ENCODE data around the gene ROM1. TPM values are rescaled to one million over a fixed set of nuclear protein-coding genes. Genes with fewer than 3 reads are reported as not detected.

ROM1 gene
- total RNA-seq, 2 experiments from 2014 or later: 1.3 to 2.0 TPM

- Mint-ChIP-seq H3K9me3 (ENCODE audit: insufficient read depth) (no peaks in the 10 kb centered on the region), H3K36me3 (ENCODE audit: low read depth) (peaks cover 75% of the 10 kb centered on the region), H3K27ac (peak overlapping the region; percentile 88), H3K4me3 (peak overlapping the region; percentile 89), H3K4me1 (ENCODE audit: low read depth) (peaks cover 54% of the 10 kb centered on the region), H3K27me3 (ENCODE audit: low read depth) (no peaks in the 10 kb centered on the region)
- CTCF ChIA-PET: interaction anchor here (1.0 to 3.1 kb wide), 12 partner anchors 9 to 176 kb away, joined by 3 to 51 read pairs (median 4); partner anchors contain the start of genes B3GAT3, C11orf98, CSKMT and EML3
- no peak for DNase-seq
- POLR2A ChIA-PET: interaction anchor here (0.6 to 4.4 kb wide), 13 partner anchors 9 to 280 kb away, joined by 3 to 69 read pairs (median 3); partner anchors contain the start of genes B3GAT3, C11orf98, CSKMT and EEF1G
- peak; percentile 15 for ATAC-seq
Observed at GRCh38 chr11:62601122-62601371, 12.0 kb upstream of the ROM1 start.

GRCh38 chr11:62601372-62602140 lies 11.5 kb upstream of the ROM1 start, which contains the start of gene MTA2:
TSS of gene MTA2 (minus strand) at chr11:62601865. CDS start at chr11:62601450, 415 bp downstream.
- DNase-seq (peak; percentile 100), ATAC-seq (peak; percentile 88)
- peak within 1 kb of the TSS; percentile 89 for H3K4me3 Mint-ChIP-seq
- peaks cover 75% of the 10 kb centered on the region for H3K36me3 Mint-ChIP-seq (ENCODE audit: low read depth)
- no peaks in the 10 kb centered on the region for H3K27me3 Mint-ChIP-seq (ENCODE audit: low read depth)
- ChIA-PET POLR2A (interaction anchor here (0.5 to 4.4 kb wide), 12 partner anchors 9 to 239 kb away, joined by 3 to 69 read pairs (median 5); partner anchors contain the start of genes C11orf98, CSKMT, EEF1G and HNRNPUL2), CTCF (interaction anchor here (0.7 to 3.1 kb wide), 16 partner anchors 10 to 206 kb away, joined by 3 to 51 read pairs (median 4); partner anchors contain the start of genes B3GAT3, EML3, HNRNPUL2 and ROM1)
- no peaks in the 10 kb centered on the region for H3K9me3 Mint-ChIP-seq (ENCODE audit: insufficient read depth)
- peaks cover 52% of the 10 kb centered on the region for H3K4me1 Mint-ChIP-seq (ENCODE audit: low read depth)
- H3K27ac Mint-ChIP-seq: peak within 1 kb of the TSS; percentile 88

- Mint-ChIP-seq H3K9me3 (ENCODE audit: insufficient read depth) (no peaks in the 10 kb centered on the region), H3K4me3 (peak overlapping the region; percentile 89), H3K4me1 (ENCODE audit: low read depth) (peaks cover 49% of the 10 kb centered on the region), H3K27ac (peak overlapping the region; percentile 88), H3K36me3 (ENCODE audit: low read depth) (peaks cover 72% of the 10 kb centered on the region), H3K27me3 (ENCODE audit: low read depth) (no peaks in the 10 kb centered on the region)
- CTCF ChIA-PET: interaction anchor here (0.7 to 3.1 kb wide), 15 partner anchors 9 to 207 kb away, joined by 3 to 51 read pairs (median 4); partner anchors contain the start of genes B3GAT3, EML3, HNRNPUL2 and ROM1
- DNase-seq: peak; percentile 35
- ATAC-seq: no peak
- POLR2A ChIA-PET: interaction anchor here (0.9 to 4.4 kb wide), 12 partner anchors 8 to 239 kb away, joined by 3 to 69 read pairs (median 6); partner anchors contain the start of genes C11orf98, CSKMT, EEF1G and HNRNPUL2
Observed at GRCh38 chr11:62602141-62603071, 10.7 kb upstream of the ROM1 start.

- ATAC-seq: no peak
Observed at GRCh38 chr11:62603072-62603408, 10.0 kb upstream of the ROM1 start.

GRCh38 chr11:62603776-62604299 lies 9.2 kb upstream of the ROM1 start:
- peaks cover 69% of the 10 kb centered on the region for H3K36me3 Mint-ChIP-seq (ENCODE audit: low read depth)
- ChIA-PET CTCF (interaction anchor here (1.0 to 1.9 kb wide), 3 partner anchors 11 to 15 kb away, joined by 3 to 6 read pairs (median 4); partner anchors contain the start of gene TUT1), POLR2A (interaction anchor here (1.0 to 4.3 kb wide), 3 partner anchors 12 to 238 kb away, joined by 3 to 23 read pairs (median 6); partner anchors contain the start of genes C11orf98, CSKMT and TUT1)
- no peaks in the 10 kb centered on the region for H3K27me3 Mint-ChIP-seq (ENCODE audit: low read depth)
- peak overlapping the region; percentile 37 for H3K27ac Mint-ChIP-seq
- H3K9me3 Mint-ChIP-seq (ENCODE audit: insufficient read depth): no peaks in the 10 kb centered on the region
- H3K4me3 Mint-ChIP-seq: peak overlapping the region; percentile 34
- no peak for ATAC-seq
- no peak for DNase-seq
- peaks cover 48% of the 10 kb centered on the region for H3K4me1 Mint-ChIP-seq (ENCODE audit: low read depth)

More at GRCh38 chr11:62603072-62603408, 10.0 kb upstream of the ROM1 start:
- POLR2A ChIA-PET: interaction anchor here (1.8 to 4.4 kb wide), 3 partner anchors 11 to 238 kb away, joined by 6 to 23 read pairs (median 23); partner anchors contain the start of genes C11orf98, CSKMT and TUT1
- Mint-ChIP-seq H3K4me1 (ENCODE audit: low read depth) (peaks cover 49% of the 10 kb centered on the region), H3K9me3 (ENCODE audit: insufficient read depth) (no peaks in the 10 kb centered on the region), H3K4me3 (peak overlapping the region; percentile 34), H3K27ac (peak overlapping the region; percentile 41), H3K36me3 (ENCODE audit: low read depth) (peaks cover 72% of the 10 kb centered on the region), H3K27me3 (ENCODE audit: low read depth) (no peaks in the 10 kb centered on the region)
- no peak for DNase-seq
- CTCF ChIA-PET: interaction anchor here (1.0 to 1.9 kb wide), 3 partner anchors 10 to 16 kb away, joined by 3 to 6 read pairs (median 4); partner anchors contain the start of gene TUT1

DNA sequence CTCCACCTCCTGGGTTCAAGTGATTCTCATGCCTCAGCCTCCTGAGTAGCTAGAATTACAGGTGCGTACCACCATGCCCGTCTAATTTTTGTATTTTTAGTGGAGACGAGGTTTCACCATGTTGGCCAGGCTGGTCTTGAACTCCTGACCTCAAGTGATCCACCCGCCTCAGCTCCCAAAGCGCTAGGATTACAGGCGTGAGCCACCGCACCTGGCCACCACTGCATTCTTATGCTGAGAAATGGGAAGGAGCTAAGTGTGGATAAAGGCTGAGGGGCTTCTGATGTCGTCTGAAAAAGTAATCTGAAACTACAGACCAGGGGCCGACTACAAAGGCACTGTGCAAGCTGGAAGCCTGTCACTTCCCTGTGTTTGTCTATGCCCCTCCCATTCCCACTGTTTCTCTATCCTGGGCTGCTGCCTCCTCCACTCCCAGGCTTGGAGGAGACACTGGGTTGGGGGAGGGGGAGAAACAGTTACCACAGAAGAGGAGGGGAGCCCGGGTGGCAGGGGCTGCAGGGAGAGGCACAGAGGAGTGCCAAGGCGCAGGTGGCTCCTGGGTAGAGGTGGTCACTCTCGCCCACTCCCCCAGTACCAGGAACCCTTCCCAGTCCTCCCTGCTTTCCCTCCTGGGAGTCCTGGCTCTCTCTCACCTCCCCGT lies 8.5 kb upstream of the ROM1 start:
- Mint-ChIP-seq H3K4me1 (ENCODE audit: low read depth) (peaks cover 48% of the 10 kb centered on the region), H3K4me3 (no peak overlapping the region), H3K27ac (no peak overlapping the region), H3K36me3 (ENCODE audit: low read depth) (peaks cover 69% of the 10 kb centered on the region), H3K27me3 (ENCODE audit: low read depth) (no peaks in the 10 kb centered on the region), H3K9me3 (ENCODE audit: insufficient read depth) (no peaks in the 10 kb centered on the region)
- POLR2A ChIA-PET: interaction anchor here (1.0 to 4.3 kb wide), 2 partner anchors 13 to 61 kb away, joined by 3 to 23 read pairs; partner anchors contain the start of genes C11orf98, CSKMT and TUT1
- DNase-seq: no peak
- CTCF ChIA-PET: interaction anchor here (1.5 to 1.9 kb wide), 2 partner anchors 13 to 14 kb away, joined by 4 to 6 read pairs; partner anchors contain the start of gene TUT1
- no peak for ATAC-seq

GRCh38 chr11:62605467-62605866 lies 7.6 kb upstream of the ROM1 start:
- ChIA-PET CTCF (interaction anchor here (1.9 kb wide), 1 partner anchor 13 kb away, joined by 5 read pairs; no protein-coding TSS in a partner anchor), POLR2A (interaction anchor here (0.6 to 4.3 kb wide), 2 partner anchors 14 to 74 kb away, joined by 3 to 23 read pairs; partner anchors contain the start of genes TUT1 and UBXN1)
- Mint-ChIP-seq H3K36me3 (ENCODE audit: low read depth) (peaks cover 67% of the 10 kb centered on the region), H3K27me3 (ENCODE audit: low read depth) (no peaks in the 10 kb centered on the region), H3K9me3 (ENCODE audit: insufficient read depth) (no peaks in the 10 kb centered on the region), H3K27ac (no peak overlapping the region), H3K4me3 (no peak overlapping the region), H3K4me1 (ENCODE audit: low read depth) (peaks cover 52% of the 10 kb centered on the region)
- ATAC-seq (no peak), DNase-seq (no peak)

GRCh38 chr11:62605902-62606301 lies 7.2 kb upstream of the ROM1 start:
- Mint-ChIP-seq H3K4me3 (no peak overlapping the region), H3K27me3 (ENCODE audit: low read depth) (no peaks in the 10 kb centered on the region), H3K4me1 (ENCODE audit: low read depth) (peaks cover 56% of the 10 kb centered on the region), H3K9me3 (ENCODE audit: insufficient read depth) (no peaks in the 10 kb centered on the region), H3K27ac (no peak overlapping the region), H3K36me3 (ENCODE audit: low read depth) (peaks cover 67% of the 10 kb centered on the region)
- ATAC-seq: no peak
- DNase-seq: no peak
- ChIA-PET CTCF (interaction anchor here (1.9 kb wide), 1 partner anchor 14 kb away, joined by 5 read pairs; no protein-coding TSS in a partner anchor), POLR2A (interaction anchor here (1.4 to 4.3 kb wide), 2 partner anchors 14 to 236 kb away, joined by 3 to 23 read pairs; partner anchors contain the start of gene TUT1)

- ATAC-seq: no peak
- no peaks in the 10 kb centered on the region for H3K27me3 Mint-ChIP-seq (ENCODE audit: low read depth)
- CTCF ChIA-PET: interaction anchor here (0.9 kb wide), 1 partner anchor 183 kb away, joined by 4 read pairs; no protein-coding TSS in a partner anchor
- peaks cover 57% of the 10 kb centered on the region for H3K4me1 Mint-ChIP-seq (ENCODE audit: low read depth)
- no peak overlapping the region for H3K4me3 Mint-ChIP-seq
- POLR2A ChIA-PET: interaction anchor here (0.5 to 2.4 kb wide), 6 partner anchors 13 to 209 kb away, joined by 3 to 11 read pairs (median 4); partner anchors contain the start of genes C11orf98, CSKMT, INTS5 and TUT1
- no peaks in the 10 kb centered on the region for H3K9me3 Mint-ChIP-seq (ENCODE audit: insufficient read depth)
- no peak overlapping the region for H3K27ac Mint-ChIP-seq
- peaks cover 67% of the 10 kb centered on the region for H3K36me3 Mint-ChIP-seq (ENCODE audit: low read depth)
- no peak for DNase-seq
Observed at GRCh38 chr11:62607714-62608113, 5.3 kb upstream of the ROM1 start.

- no peaks in the 10 kb centered on the region for H3K27me3 Mint-ChIP-seq (ENCODE audit: low read depth)
- H3K4me1 Mint-ChIP-seq (ENCODE audit: low read depth): peaks cover 53% of the 10 kb centered on the region
- peaks cover 57% of the 10 kb centered on the region for H3K36me3 Mint-ChIP-seq (ENCODE audit: low read depth)
- ChIA-PET POLR2A (interaction anchor here (1.2 to 2.4 kb wide), 3 partner anchors 12 to 56 kb away, joined by 5 to 11 read pairs (median 5); partner anchors contain the start of genes C11orf98, CSKMT and TUT1), CTCF (interaction anchor here (1.7 kb wide), 1 partner anchor 17 kb away, joined by 7 read pairs; the partner anchor contains the start of gene TUT1)
- ATAC-seq (no peak), DNase-seq (no peak)
- H3K4me3 Mint-ChIP-seq: no peak overlapping the region
- H3K9me3 Mint-ChIP-seq (ENCODE audit: insufficient read depth): no peaks in the 10 kb centered on the region
- H3K27ac Mint-ChIP-seq: peak overlapping the region; percentile 24
Observed at GRCh38 chr11:62608776-62609175, 4.3 kb upstream of the ROM1 start.

Data from activated CD8-positive, alpha-beta T cell treated with anti-CD3 and anti-CD28 coated beads, Interleukin-2, amount 10 ng/mL, durations not matched to agents 7 days and 5 days (primary cell).